HG03565 (cell line): ENCODE data around the gene ZNF341.

Experiments
- ATAC-seq: cut with Tn5 transposase; IDR thresholded peaks from one replicate; pipeline ENCODE4 v1.9.1; 2021; ENCODE audit warnings: mild to moderate bottlenecking, moderate library complexity; ENCODE audit not compliant: unreplicated experiment

ZNF341 gene

GRCh38 chr20:33839591-33839990, 107.8 kb downstream of the ZNF341 start:
- ATAC-seq, result no peak

GRCh38 chr20:33840160-33840559, 108.4 kb downstream of the ZNF341 start:
- no peak for ATAC-seq

GRCh38 chr20:33840759-33841435, 109.1 kb downstream of the ZNF341 start:
- no peak for ATAC-seq

GRCh38 chr20:33841436-33841799, 109.6 kb downstream of the ZNF341 start:
- no peak for ATAC-seq
